ENCODE data around the gene USP47. TPM values are rescaled to one million over a fixed set of nuclear protein-coding genes. Genes with fewer than 3 reads are reported as not detected.

Gene USP47
- total and polyA plus RNA-seq, 2 of the 8 experiments (the other 6 are each of a cell fraction or from before 2014, with no cell fraction given) = 4.2 to 21.3 TPM

DNA sequence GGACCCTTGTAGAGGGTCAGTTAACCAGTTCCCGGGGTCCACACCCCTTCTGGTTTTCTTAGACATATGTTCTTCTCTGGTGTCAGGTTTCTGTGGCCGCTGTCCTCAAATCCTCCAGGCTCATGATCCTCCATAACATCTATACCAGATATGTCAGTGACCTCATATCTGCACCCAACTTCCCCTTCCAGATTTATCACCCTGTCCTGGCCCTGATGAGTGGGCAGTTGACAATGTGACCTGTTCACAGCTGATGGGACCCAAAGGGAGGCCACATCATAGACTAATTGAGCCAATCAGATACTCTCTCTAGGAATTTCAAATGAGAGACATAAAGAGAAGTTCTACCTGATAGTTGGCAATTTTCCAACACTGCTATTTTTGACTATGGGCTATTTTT, 161.6 kb downstream of the USP47 start:
- Histone ChIP-seq H3K27me3 (replicated peaks in 1 of 4; ENCODE audit: control insufficient read depth in 3 of 4, extremely low read depth in 1 of 4, insufficient read depth in 3 of 4, low read length in 3 of 4) (peaks cover 0 to 13% (median 9%) of the 10 kb centered on the region in 4 experiments; a peak in 4 of 7 replicates), H3K79me2 (ENCODE audit: control insufficient read depth in 1 of 2, insufficient read depth in 2 of 2, low read length in 2 of 2) (no peaks in the 10 kb centered on the region), H3K4me1 (replicated peaks in 1 of 4; ENCODE audit: control insufficient read depth in 3 of 4, insufficient read depth in 4 of 4, low read length in 3 of 4) (peaks cover 0 to 9% (median 4%) of the 10 kb centered on the region in 4 experiments; a peak in 4 of 7 replicates), H4K5ac (ENCODE audit: insufficient read length, low read depth, low read length) (no peak overlapping the region), H3K4ac (replicated peaks; ENCODE audit: insufficient read length, low read depth, low read length) (no peak overlapping the region), H2BK15ac (ENCODE audit: low read length) (no peak overlapping the region), H3K4me2 (ENCODE audit: insufficient read depth in 1 of 2, low read depth in 2 of 2, low read length in 2 of 2) (no peak overlapping the region), H2AK5ac (ENCODE audit: low read depth, low read length) (no peak overlapping the region), H3K27ac (ENCODE audit: low read depth, low read length) (no peak overlapping the region), H2BK5ac (ENCODE audit: low read depth, low read length) (no peak overlapping the region), H3K9me3 (ENCODE audit: insufficient read depth in 2 of 2, low read depth in 1 of 2, low read length in 1 of 2) (no peaks in the 10 kb centered on the region), H4K91ac (replicated peaks; ENCODE audit: insufficient read length, low read length) (no peak overlapping the region), H3K14ac (ENCODE audit: insufficient read length) (no peak overlapping the region), H2BK20ac (ENCODE audit: low read length) (no peak overlapping the region), H2BK12ac (ENCODE audit: low read depth, low read length) (no peak overlapping the region), H3K23ac (ENCODE audit: insufficient read length) (no peak overlapping the region), H3K18ac (ENCODE audit: extremely low read depth, low read length) (no peak overlapping the region), H2AFZ (ENCODE audit: low read length) (no peak overlapping the region), H3K23me2 (ENCODE audit: low read depth, low read length) (peaks cover 6% of the 10 kb centered on the region; the same call in 1 of the 2 replicates), H4K8ac (ENCODE audit: extremely low read depth, insufficient read depth, low read length) (no peak overlapping the region), H4K20me1 (replicated peaks in 1 of 2; ENCODE audit: control insufficient read depth in 1 of 2, insufficient read depth in 2 of 2, low read length in 2 of 2) (peaks cover 2 to 13% of the 10 kb centered on the region in 2 experiments), H2BK120ac (replicated peaks; ENCODE audit: low read depth, low read length) (no peak overlapping the region), H3K9ac (replicated peaks in 1 of 4; ENCODE audit: extremely low read depth in 1 of 4, low read depth in 3 of 4, low read length in 3 of 4) (no peak overlapping the region), H3K56ac (replicated peaks; ENCODE audit: insufficient read length, low read depth, low read length) (no peak overlapping the region), H3K79me1 (ENCODE audit: low read depth, low read length) (no peaks in the 10 kb centered on the region), H3K4me3 (ENCODE audit: extremely low read depth in 1 of 4, insufficient read depth in 2 of 4, low read depth in 3 of 4, low read length in 4 of 4) (no peak overlapping the region), H3K36me3 (ENCODE audit: control insufficient read depth in 2 of 4, insufficient read depth in 4 of 4, low read length in 3 of 4) (peaks cover 3 to 14% (median 10%) of the 10 kb centered on the region in 4 experiments; a peak in 6 of 8 replicates)
- TF ChIP-seq FOSL1 (IDR thresholded peaks at IDR 0.05; ENCODE audit: insufficient read depth, low read depth, low read length) = no peak
- TF ChIP-seq POU5F1 (IDR thresholded peaks at IDR 0.05; ENCODE audit: low read depth, low read length) = no peak
- TF ChIP-seq KDM5A (IDR thresholded peaks at IDR 0.05; ENCODE audit: low read length) = no peak
- no peak for TF ChIP-seq JUN (IDR thresholded peaks at IDR 0.05; ENCODE audit: low read depth, low read length)
- no peak for TF ChIP-seq YY1 (IDR thresholded peaks at IDR 0.05; ENCODE audit: low read depth, low read length)
- TF ChIP-seq NRF1 (IDR thresholded peaks at IDR 0.05; ENCODE audit: low read depth, low read length) = no peak
- TF ChIP-seq SP2 (IDR thresholded peaks at IDR 0.05; ENCODE audit: low read length) = no peak
- no peak for TF ChIP-seq GTF2F1 (IDR thresholded peaks at IDR 0.05; ENCODE audit: borderline replicate concordance, low read depth, low read length)
- no peak for TF ChIP-seq EGR1 (IDR thresholded peaks at IDR 0.05; ENCODE audit: borderline replicate concordance, low read depth, low read length)
- TF ChIP-seq, protein P1, sequence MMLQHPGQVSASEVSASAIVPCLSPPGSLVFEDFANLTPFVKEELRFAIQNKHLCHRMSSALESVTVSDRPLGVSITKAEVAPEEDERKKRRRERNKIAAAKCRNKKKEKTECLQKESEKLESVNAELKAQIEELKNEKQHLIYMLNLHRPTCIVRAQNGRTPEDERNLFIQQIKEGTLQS (IDR thresholded peaks at IDR 0.05; ENCODE audit: insufficient read depth, low read depth, low read length) = no peak
- ChIA-PET POLR2A (ENCODE audit: partially characterized antibody) (no interaction called here), CTCF (ENCODE audit: partially characterized antibody) (interaction anchor here (1.9 to 2.4 kb wide), 2 partner anchors 42 to 72 kb away, joined by 6 to 7 read pairs; no protein-coding TSS in a partner anchor)
- FAIRE-seq = no peak
- no peak for DNase-seq (ENCODE audit: low read depth in 1 of 2, low spot score in 2 of 2)
- WGBS, 2 experiments (ENCODE audit: extremely low coverage in 1 of 2, insufficient coverage in 1 of 2, insufficient read length in 1 of 2, insufficient replicate concordance in 2 of 2, low coverage in 1 of 2, low lambda C conversion rate in 2 of 2, missing lambda C conversion rate in 1 of 2) = 95% methylated on average over 2 of the region's 2 CpGs; no CpG with 5 or more reads in 1 of the 2 experiments
